SH-SY5Y (cell line): Measurements from ENCODE around the gene NR3C1.

Experiments used
- GATA2 ChIP-seq: IDR thresholded peaks from 2 replicates; pipeline ENCODE4 v1.6.1; 2011; ENCODE audit warnings: mild to moderate bottlenecking, low read depth, low read length
- GATA3 ChIP-seq: IDR thresholded peaks from 2 replicates; pipeline ENCODE4 v1.6.1; 2011; ENCODE audit warnings: low read depth, mild to moderate bottlenecking, low read length, moderate library complexity

GRCh38 chr5:143329843-143330242 is 73.6 kb downstream of the NR3C1 start:
- TF ChIP-seq GATA2 (no peak), GATA3 (no peak)
